Peyer's patch (tissue), 4 donors: ENCODE measurements around the gene THAP4. TPM values are rescaled to one million over a fixed set of nuclear protein-coding genes. Genes with fewer than 3 reads are reported as not detected.
"Not testable (repeated sequence)": the region's sequence is repeated elsewhere in the genome, so short reads cannot be mapped to it uniquely, and the experiment has no call there.

Experiments
- DNase-seq, 3 donors: peaks; one replicate each; pipeline ENCODE4 v3.0.0-alpha.2; 2017 to 2019
- H3K27ac ChIP-seq, 4 donors: fragments of 200-600 bp; sonication (generic); one replicate each; pipeline ENCODE4 v1.5.1; 2016 to 2019
- H3K27me3 ChIP-seq, 2 donors: fragments of 200-600 bp; sonication (generic); one replicate each; pipeline ENCODE4 v1.5.1; 2019
- H3K36me3 ChIP-seq, 3 donors: fragments of 200-600 bp; sonication (generic); one replicate each; pipeline ENCODE4 v1.5.1; 2016 to 2019
- H3K4me1 ChIP-seq, 4 donors: fragments of 200-600 bp; sonication (generic); one replicate each; pipeline ENCODE4 v1.5.1; 2016 to 2019
- H3K4me3 ChIP-seq, 4 donors: fragments of 200-600 bp; sonication (generic); 1 replicate in 3 of 4; 2 replicates in 1 of 4; pipeline ENCODE4 v1.5.1; 2016 to 2019; ENCODE audit warnings: mild to moderate bottlenecking in 1 of 4
- H3K9me3 ChIP-seq, 4 donors: fragments of 200-600 bp; sonication (generic); one replicate each; pipeline ENCODE4 v1.5.1; 2016 to 2019; ENCODE audit warnings: mild to moderate bottlenecking in 1 of 4
- POLR2A ChIP-seq, 2 donors: fragments of 450-650 bp; IDR thresholded peaks; one replicate each; pipeline ENCODE4 v1.5.1; 2017; ENCODE audit warnings: antibody characterized with exemption in 2 of 2, mild to moderate bottlenecking in 2 of 2, moderate library complexity in 2 of 2
- total RNA-seq, 4 donors: library from RNA; depleted of rRNA; stranded (reverse); fragments of >200 nt; gene quantifications; one replicate each; pipeline ENCODE4 v1.1.0, GENCODE V29; 2016
- TF ChIP-seq, protein P1 (sequence below), 6 experiments: fragments of 450-650 bp in 4 of 6; fragments of 200-600 bp in 2 of 6; sonication (generic) in 1 of 6; IDR thresholded peaks; one replicate each; pipeline ENCODE4 v1.5.1; 2017 to 2019; ENCODE audit warnings: antibody characterized with exemption in 6 of 6, mild to moderate bottlenecking in 3 of 6, moderate library complexity in 1 of 6

THAP4 gene
- total RNA-seq, 4 donors from 2014 or later = 46.4 to 90.0 (median 71.8) TPM

DNA sequence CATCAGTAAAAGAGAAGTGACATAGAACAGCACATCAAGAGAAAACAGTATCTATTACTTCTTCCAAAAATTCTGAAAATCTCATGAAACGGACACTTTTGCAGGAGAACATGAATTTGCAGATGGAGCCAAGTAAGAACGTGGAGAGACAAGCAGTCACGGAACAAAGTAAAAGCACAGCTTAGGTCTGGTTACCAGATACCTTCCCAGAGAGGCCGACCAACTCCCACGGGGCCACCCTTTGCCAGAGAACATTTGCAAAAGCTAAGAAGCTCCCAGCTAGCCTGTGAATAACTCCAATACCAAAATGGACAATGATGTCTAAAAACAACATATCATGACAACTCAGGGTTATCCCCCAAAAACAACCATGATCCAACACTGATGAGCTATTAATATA, 38.9 kb downstream of the THAP4 start:
- peaks cover 0 to 97% (median 0%) of the 10 kb centered on the region in 3 donors for H3K36me3 ChIP-seq
- no peaks in the 10 kb centered on the region for H3K4me1 ChIP-seq
- no peak for TF ChIP-seq POLR2A (IDR thresholded peaks at IDR 0.05)
- TF ChIP-seq, protein P1, sequence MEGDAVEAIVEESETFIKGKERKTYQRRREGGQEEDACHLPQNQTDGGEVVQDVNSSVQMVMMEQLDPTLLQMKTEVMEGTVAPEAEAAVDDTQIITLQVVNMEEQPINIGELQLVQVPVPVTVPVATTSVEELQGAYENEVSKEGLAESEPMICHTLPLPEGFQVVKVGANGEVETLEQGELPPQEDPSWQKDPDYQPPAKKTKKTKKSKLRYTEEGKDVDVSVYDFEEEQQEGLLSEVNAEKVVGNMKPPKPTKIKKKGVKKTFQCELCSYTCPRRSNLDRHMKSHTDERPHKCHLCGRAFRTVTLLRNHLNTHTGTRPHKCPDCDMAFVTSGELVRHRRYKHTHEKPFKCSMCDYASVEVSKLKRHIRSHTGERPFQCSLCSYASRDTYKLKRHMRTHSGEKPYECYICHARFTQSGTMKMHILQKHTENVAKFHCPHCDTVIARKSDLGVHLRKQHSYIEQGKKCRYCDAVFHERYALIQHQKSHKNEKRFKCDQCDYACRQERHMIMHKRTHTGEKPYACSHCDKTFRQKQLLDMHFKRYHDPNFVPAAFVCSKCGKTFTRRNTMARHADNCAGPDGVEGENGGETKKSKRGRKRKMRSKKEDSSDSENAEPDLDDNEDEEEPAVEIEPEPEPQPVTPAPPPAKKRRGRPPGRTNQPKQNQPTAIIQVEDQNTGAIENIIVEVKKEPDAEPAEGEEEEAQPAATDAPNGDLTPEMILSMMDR (IDR thresholded peaks at IDR 0.05) = no peak

DNA sequence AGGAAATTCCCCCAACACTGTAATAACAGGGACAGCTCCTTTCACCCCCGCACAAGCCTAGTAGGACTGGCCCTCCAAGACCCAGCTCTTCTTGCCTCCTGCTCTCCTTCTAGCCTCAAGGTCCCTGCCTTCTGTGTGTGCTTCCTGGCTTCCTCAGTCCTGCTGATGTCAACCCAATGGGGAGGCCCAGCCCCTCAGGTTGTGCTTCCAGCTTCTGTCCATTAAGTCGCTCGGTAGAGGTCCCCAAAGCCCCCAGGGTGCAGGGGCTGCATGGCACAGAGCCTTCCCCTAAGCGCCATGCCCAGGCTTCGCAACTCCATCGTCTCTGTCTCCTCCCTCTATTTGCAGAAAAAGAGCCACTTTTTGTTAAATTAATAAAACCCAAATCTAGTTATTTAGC, 39.4 kb downstream of the THAP4 start:
- Histone ChIP-seq H3K36me3 (peaks cover 0 to 97% (median 0%) of the 10 kb centered on the region in 3 donors), H3K4me3 (no peak overlapping the region), H3K27me3 (no peaks in the 10 kb centered on the region), H3K27ac (no peak overlapping the region), H3K4me1 (no peaks in the 10 kb centered on the region), H3K9me3 (no peaks in the 10 kb centered on the region)
- no peak for DNase-seq
- TF ChIP-seq POLR2A (IDR thresholded peaks at IDR 0.05) = no peak
- TF ChIP-seq, protein P1 (IDR thresholded peaks at IDR 0.05) = no peak

More for the DNA sequence above, 38.9 kb downstream of the THAP4 start:
- Histone ChIP-seq H3K4me3 (no peak overlapping the region), H3K9me3 (no peaks in the 10 kb centered on the region), H3K27ac (no peak overlapping the region), H3K27me3 (no peaks in the 10 kb centered on the region)
- DNase-seq = no peak

DNA sequence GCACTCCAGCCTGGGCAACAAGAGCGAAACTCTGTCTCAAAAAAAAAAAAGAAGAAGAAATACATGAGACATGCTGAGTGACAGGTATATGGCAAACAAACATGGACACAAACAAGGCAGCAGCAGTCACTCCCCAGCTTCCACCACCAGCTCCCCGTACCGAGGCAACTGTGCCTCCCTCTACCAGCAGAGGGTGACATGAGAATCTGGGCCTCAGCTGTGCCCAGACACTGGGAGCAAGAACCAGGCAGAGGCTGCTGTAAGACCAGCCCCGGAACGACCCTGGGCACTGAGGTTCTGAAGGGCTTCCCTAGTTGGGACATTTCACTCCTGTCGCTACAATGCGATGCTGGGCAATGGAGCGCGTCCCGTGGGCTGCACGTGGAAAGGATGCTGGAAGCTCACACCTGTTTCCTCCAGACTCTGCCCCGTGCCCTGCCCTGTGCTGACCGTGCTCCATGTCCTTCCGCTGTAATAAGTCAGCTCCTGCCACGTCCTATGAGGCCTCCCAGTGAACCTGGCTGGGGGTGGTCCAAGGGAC, 41.3 kb downstream of the THAP4 start:
- Histone ChIP-seq H3K9me3 (no peaks in the 10 kb centered on the region), H3K36me3 (peaks cover 0 to 93% (median 0%) of the 10 kb centered on the region in 3 donors), H3K4me1 (no peaks in the 10 kb centered on the region), H3K27me3 (no peaks in the 10 kb centered on the region), H3K27ac (no peak overlapping the region), H3K4me3 (no peak overlapping the region)
- no peak for TF ChIP-seq POLR2A (IDR thresholded peaks at IDR 0.05)
- TF ChIP-seq, protein P1 (IDR thresholded peaks at IDR 0.05) = no peak
- no peak for DNase-seq

DNA sequence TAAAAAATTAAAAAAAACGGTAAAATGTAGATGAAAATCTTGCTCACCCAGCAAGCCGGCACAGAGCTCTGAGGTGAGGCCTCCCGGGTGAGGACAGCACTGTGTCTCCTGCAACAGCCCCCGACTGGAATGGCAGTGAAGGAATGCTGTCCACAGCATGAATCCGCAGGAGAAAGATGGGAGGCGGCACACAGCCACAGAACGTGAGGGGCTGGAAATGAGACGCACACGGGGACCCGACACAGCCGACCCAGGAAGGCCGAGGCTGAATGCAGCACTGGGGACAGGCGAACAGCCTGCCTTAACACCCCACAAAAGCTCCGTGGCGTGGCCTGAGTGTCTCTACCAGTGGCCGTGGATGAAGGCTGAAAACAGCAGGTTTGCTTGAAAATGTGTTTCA, 43.7 kb downstream of the THAP4 start:
- Histone ChIP-seq H3K4me3 (no peak overlapping the region), H3K9me3 (no peaks in the 10 kb centered on the region), H3K27ac (no peak overlapping the region), H3K27me3 (no peaks in the 10 kb centered on the region), H3K4me1 (no peaks in the 10 kb centered on the region), H3K36me3 (peaks cover 0 to 78% (median 0%) of the 10 kb centered on the region in 3 donors)
- TF ChIP-seq POLR2A (IDR thresholded peaks at IDR 0.05) = no peak
- TF ChIP-seq, protein P1 (IDR thresholded peaks at IDR 0.05) = no peak
- DNase-seq = no peak

DNA sequence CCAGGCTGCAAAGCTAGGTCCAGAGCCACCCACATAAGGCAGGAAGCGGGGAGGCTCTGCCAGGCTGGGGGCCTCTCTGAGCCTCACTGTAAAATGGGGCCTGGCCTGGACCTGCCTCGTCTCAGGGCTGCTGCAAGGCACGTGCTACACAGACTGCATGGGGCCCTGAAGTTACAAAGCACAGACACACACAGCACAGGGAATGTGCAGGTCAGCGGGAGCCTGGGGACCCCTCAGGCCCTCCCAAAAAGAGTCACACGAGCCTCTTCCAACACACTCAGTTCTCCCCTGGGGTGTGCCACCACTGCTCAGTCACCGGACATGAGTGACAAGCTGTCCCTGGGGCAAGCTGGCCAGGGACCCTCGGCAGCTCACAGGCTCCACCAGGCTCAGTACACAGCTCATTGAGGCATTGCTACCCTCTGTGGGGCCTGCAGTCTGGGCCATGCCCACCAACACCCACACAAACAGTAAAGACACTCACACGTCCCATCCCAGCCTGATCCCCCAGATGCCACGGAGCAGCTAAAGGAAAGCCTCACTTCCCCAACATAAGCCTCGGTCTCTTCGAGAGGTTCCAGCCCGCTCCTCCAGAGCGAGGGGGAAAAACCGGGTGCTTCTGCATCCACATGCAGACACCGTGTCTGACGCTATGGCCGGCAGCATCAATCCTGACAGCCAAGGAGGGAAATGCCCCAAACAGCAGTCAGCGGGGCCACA, 44.7 kb downstream of the THAP4 start:
- H3K4me1 ChIP-seq = no peaks in the 10 kb centered on the region
- peaks cover 0 to 6% (median under 1%) of the 10 kb centered on the region in 4 donors for H3K9me3 ChIP-seq
- H3K27ac ChIP-seq = no peak overlapping the region
- TF ChIP-seq POLR2A (IDR thresholded peaks at IDR 0.05) = no peak
- TF ChIP-seq, protein P1 (IDR thresholded peaks at IDR 0.05) = no peak
- no peak overlapping the region for H3K4me3 ChIP-seq
- H3K36me3 ChIP-seq = peaks cover 0 to 81% (median 0%) of the 10 kb centered on the region in 3 donors
- no peak for DNase-seq
- H3K27me3 ChIP-seq = no peaks in the 10 kb centered on the region

DNA sequence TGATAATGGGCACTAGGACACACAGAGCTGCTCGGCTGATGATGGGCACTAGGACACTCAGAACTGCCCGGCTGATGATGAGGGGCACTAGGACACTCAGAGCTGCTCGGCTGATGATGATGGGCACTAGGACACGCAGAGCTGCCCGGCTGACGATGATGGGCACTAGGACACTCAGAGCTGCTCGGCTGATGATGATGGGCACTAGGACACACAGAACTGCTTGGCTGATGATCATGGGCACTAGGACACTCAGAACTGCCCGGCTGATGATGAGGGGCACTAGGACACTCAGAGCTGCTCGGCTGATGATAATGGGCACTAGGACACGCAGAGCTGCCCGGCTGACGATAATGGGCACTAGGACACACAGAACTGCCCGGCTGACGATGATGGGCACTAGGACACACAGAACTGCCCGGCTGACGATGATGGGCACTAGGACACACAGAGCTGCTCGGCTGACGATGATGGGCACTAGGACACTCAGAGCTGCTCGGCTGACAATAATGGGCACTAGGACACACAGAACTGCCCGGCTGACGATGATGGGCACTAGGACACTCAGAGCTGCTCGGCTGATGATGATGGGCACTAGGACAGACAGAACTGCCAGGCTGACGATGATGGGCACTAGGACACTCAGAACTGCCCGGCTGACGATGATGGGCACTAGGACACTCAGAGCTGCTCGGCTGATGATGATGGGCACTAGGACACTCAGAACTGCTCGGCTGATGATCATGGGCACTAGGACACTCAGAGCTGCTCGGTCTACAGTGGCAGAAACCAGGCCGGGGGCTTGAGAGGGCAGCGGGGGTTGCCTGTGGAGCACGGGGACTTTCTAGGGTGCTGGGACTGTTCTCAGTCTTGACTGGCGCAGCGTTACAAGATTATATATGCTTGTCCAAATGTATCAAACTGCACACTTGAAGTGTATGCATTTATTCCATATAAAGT, 46.2 kb downstream of the THAP4 start:
- H3K36me3 ChIP-seq = peaks cover 0 to 73% (median 0%) of the 10 kb centered on the region in 3 donors
- H3K27me3 ChIP-seq, H3K4me1 ChIP-seq, H3K27ac ChIP-seq, DNase-seq, H3K4me3 ChIP-seq: not testable (repeated sequence)
- H3K9me3 ChIP-seq = peaks cover 0 to 13% (median 3%) of the 10 kb centered on the region in 4 donors

DNA sequence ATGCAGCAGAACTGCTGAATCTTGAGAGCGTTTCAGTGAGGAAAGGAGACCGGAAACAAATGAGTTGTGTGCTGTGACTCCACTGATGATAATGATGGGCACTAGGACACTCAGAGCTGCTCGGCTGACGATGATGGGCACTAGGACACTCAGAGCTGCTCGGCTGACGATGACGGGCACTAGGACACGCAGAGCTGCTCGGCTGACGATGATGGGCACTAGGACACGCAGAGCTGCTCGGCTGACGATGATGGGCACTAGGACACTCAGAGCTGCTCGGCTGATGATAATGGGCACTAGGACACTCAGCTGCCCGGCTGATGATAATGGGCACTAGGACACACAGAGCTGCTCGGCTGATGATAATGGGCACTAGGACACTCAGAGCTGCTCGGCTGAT, 47.1 kb downstream of the THAP4 start:
- not testable (repeated sequence) for H3K4me1 ChIP-seq, H3K27me3 ChIP-seq, H3K27ac ChIP-seq, H3K4me3 ChIP-seq, DNase-seq
- H3K9me3 ChIP-seq = peaks cover 0 to 13% (median 3%) of the 10 kb centered on the region in 4 donors
- H3K36me3 ChIP-seq = peaks cover 0 to 72% (median 0%) of the 10 kb centered on the region in 3 donors
